GM19099 (cell line): Measurements from ENCODE around the gene KLHL41.

ENCODE experiments used
- POLR2A ChIP-seq: IDR thresholded peaks from 3 replicates; pipeline ENCODE4 v1.6.1; 2011; ENCODE audit warnings: low read depth; ENCODE audit not compliant: insufficient read length; ENCODE audit errors: extremely low read depth

KLHL41 gene

GRCh38 chr2:169546756-169547155 is 37.3 kb downstream of the KLHL41 start:
- no peak for TF ChIP-seq POLR2A

- no peak for TF ChIP-seq POLR2A
These were observed 51.9 kb downstream of the KLHL41 start for GRCh38 chr2:169561364-169561763.

DNA sequence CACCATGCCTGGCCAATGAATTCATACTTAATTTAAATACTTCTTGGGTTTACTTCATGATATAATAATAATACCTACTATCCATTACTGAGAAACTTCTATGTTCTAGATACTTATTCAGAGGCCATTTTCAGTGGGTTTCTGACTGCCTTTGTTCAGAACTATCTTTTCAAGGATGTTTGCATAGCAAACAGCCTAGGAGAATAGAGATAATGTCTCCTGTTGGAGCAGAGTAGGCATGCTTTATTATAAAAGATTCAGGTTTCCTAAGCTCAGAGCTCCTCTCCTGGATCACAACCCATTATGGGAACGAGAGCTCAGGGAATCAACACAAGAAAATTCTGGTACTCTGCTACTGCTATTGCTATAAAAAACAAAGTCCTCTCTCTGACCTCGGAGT is 53.0 kb downstream of the KLHL41 start:
- no peak for TF ChIP-seq POLR2A

DNA sequence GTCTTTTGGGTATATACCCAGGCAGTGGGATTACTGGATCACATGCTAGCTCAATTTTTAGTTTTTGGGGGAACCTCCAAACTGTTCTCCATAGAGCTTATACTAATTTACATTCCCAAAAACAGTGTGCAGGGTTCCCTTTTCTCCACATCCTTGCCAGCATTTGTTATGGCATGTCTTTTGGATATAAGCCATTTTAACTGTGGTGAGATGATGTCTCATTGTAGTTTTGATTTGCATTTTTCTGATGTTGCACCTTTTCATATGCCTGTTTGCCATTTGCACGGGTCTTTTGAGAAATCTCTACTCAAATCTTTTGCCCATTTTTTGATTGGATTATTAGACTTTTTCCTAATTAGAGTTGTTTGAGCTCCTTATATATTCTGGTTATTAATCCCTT is 56.2 kb downstream of the KLHL41 start:
- TF ChIP-seq POLR2A = no peak

DNA sequence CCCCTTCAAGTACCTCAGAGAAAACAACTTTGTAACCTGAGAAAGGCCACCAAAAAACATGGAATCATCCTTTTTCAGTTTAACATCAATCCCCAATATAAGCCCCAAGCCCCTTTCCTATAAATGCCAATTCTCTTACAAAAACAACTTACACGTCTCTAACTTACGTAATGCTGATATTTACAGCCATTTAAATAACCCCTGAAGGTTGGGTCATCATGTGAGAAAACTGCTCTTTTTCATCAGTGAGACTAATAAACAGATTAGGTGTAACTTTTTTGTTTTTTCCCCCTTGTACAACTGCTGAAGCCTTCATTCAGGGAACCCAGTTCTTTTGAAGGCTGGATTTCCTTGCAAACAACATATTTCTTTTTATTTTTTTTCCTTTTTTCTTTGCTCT is 60.4 kb downstream of the KLHL41 start:
- no peak for TF ChIP-seq POLR2A

GRCh38 chr2:169571571-169571970 is 62.1 kb downstream of the KLHL41 start:
- TF ChIP-seq POLR2A = no peak

DNA sequence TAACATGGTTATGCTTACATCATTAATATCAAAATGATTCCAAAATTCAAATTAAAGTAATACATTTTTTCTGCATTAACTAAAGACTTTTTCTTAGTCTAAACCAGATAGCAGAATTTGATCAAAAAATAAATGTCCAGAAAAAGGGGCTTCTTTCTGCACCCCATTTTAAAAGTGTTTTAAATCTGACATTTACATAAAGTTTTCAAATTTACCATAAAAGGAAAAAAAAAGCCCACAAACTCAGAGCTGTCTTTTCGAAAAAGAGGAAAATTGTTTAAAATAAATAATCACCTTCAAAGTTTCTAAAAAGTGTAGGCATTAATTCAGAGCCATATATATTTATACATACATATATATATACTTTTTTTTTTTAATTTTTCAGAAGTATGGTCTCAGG is 62.7 kb downstream of the KLHL41 start:
- TF ChIP-seq POLR2A = no peak

DNA sequence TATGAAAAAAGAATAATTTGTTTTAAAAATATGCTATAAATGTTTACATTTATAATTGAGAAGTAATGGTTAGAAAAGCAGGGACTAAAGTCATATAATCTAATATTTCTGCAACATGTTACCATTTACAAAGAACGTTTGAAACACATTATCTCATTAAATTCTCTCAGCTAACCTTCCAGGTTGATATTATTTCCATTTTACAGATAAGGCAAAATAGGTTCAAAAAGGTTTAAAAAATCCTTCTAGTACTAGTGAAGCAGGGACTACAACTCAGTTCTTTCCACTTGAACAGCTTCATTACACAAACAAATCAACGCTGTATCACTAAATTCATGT is 63.3 kb downstream of the KLHL41 start:
- TF ChIP-seq POLR2A = no peak

- peak; percentile 64 for TF ChIP-seq POLR2A
These were observed 63.9 kb downstream of the KLHL41 start, which contains the start of gene FASTKD1 for GRCh38 chr2:169573160-169573973. Gene FASTKD1, minus strand, starts transcription at chr2:169573865. Its CDS starts 1,836 bp downstream, at chr2:169572029.

DNA sequence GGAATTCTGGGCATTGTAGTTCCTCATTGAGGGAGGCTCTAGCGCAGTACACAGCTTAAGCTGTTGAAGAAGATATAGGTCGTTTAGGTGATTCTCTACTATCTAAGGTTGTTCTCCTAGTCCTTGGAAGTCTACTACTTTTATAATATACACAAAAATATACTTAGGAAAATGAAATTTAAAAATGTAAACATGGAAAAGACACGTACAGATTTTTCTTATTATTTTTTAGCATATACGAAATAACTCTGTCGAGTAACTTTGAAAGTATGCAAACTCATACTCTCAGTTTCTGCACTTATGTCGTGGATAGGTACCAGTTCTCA is 64.4 kb downstream of the KLHL41 start:
- TF ChIP-seq POLR2A = no peak
